HFF-Myc (cell line): ENCODE data around the gene SUSD6.

Experiments
- DNase-seq: peaks from one replicate; pipeline ENCODE4 v3.0.0-alpha.2; 2011; ENCODE audit warnings: low read depth; ENCODE audit errors: extremely low read depth
- H3K4me3 ChIP-seq: replicated peaks from 2 replicates; pipeline ENCODE4 v1.5.1; 2011; ENCODE audit warnings: low read depth, mild to moderate bottlenecking, control low read depth, low read length
- CTCF ChIP-seq: IDR thresholded peaks from 2 replicates; pipeline ENCODE4 v1.5.1; 2012; ENCODE audit warnings: mild to moderate bottlenecking, low read depth, low read length, control low read depth; ENCODE audit errors: missing control alignments

The SUSD6 gene

DNA sequence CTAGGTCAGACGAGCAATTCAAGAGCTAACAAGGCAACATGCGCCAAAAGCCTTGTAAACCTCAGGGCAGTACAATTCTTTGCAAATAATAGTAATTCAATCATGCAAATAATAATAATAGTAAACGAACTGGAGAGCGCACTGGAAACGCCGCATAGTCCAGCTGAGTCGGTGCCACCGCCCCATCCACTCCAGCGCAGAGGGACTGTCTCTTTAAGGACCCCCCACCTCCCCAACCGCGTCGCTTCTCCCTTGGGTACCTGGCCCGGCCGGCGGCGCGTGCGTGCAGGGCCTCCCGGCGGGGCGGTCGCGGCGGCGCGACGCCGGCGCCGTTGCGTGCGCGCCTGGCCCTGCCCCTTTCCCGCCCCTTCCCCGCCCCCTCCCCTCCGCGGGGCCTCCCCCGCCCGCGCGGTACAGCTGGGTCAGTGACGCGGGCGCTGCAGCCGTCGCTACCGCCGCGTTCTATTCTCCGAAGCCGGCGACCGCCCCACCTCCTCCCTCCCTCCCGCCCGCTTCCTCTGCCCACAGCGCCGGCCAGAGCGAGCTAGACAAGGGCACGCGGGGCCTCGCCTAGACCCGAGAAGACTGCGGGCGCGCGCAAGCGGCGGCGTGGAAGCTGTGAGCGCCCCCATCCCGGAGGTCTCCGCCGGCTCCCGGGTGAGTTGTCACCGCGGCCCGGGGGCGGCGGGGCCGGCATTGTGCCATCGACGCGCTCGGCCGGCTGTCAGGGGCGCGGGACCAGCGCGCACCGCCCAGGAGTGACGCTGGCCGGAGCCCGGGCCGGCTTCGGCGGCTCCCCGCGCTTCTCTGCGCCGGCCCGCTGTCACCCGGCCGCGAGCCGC lies at the start of gene SUSD6:
Gene SUSD6, plus strand, starts transcription at position 425 of the 842 bp plus-strand sequence. CDS start 46,997 bp downstream, outside the sequence.
- DNase-seq, result no peak
- no peak for TF ChIP-seq CTCF
- peak within 1 kb of the TSS; percentile 86 for H3K4me3 ChIP-seq

DNA sequence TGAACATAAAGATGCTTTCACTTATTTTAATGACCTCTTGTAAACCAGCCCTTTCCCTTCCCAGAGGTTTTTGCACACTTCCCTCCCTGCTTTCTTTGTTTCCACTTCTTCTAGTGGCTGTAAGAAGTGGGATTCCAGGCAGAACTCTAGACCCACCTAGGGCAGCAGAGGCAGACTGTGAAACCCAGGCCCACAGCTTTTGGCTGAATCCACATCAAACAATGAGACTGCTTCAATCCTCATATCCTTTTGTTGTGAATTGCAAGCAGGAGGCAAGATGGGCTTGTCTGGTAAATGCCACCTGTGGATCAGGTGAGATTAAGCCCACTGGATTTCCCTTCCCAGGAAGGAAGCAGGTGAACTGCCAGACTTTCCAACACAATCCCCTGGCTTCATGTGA lies 49.5 kb upstream of the SUSD6 start:
- no peak for TF ChIP-seq CTCF
- H3K4me3 ChIP-seq, result no peak overlapping the region
- DNase-seq, result no peak

GRCh38 chr14:69567563-69567962 lies 43.8 kb upstream of the SUSD6 start:
- TF ChIP-seq CTCF, result no peak
- no peak overlapping the region for H3K4me3 ChIP-seq
- DNase-seq, result no peak

- no peak overlapping the region for H3K4me3 ChIP-seq
- TF ChIP-seq CTCF, result no peak
- DNase-seq, result no peak
These were observed 41.5 kb upstream of the SUSD6 start for GRCh38 chr14:69569859-69570258.

DNA sequence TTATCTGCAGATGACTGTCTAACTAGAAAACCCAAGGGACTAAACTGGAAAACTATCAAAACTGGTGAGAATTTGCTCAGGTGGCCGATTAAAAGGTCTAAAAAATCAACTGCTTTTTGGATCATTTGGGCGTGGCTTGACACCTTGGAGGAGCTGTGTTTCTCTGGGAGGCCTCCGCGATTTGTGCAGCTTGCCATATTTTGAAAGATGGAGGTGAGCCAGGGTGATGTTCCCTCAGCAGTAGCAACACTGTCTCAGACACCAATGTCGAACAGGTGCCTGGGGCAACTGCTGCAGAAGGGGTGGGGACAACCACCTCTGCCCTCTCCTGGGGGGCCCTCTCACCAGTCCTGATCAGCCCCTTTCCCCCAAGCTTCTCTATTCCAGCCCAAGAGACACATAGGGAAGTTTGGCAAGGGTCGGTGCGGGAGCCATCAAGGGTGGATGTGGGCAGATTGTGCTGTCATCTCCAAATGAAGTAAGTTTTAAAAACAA lies 40.5 kb upstream of the SUSD6 start:
- no peak for DNase-seq
- no peak for TF ChIP-seq CTCF
- H3K4me3 ChIP-seq, result no peak overlapping the region

GRCh38 chr14:69571449-69572029 lies 39.9 kb upstream of the SUSD6 start:
- TF ChIP-seq CTCF, result no peak

More at GRCh38 chr14:69571449-69572029, 39.9 kb upstream of the SUSD6 start:
- DNase-seq, result no peak
- no peak overlapping the region for H3K4me3 ChIP-seq
